ENCODE results near the gene FCHO2.

The FCHO2 gene

DNA sequence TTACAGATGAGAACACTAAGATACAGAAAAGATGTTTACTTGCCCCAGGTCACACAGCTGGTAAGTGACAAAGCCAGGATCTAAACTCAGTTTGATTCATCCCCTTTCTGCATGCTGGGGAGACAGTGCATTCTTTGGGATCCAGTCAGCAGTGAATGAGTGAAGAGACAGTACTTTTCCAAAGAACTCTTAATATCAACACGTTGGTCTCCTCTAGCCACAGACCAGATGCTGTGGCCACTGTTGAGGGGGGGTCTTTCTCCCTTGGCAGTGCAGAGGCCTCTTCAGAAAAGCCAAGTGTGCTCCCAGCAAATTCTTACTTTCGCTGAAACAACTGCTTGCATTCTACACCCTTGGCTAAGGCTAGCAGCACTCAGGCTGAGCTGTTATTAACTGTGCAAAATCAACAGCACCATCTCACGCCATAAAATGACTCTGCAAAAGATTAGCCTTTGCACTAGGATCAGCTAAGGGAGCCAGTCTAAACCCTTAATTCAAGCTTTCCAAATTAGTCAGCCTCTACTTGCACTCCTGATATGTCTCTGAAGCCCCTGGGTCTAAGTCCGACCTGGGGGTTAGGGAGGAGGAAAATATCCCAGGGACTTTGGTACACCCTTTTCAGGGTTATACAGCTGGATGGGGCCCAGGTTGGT lies 159.7 kb downstream of the FCHO2 start:
- DNase-seq = no peak

DNA sequence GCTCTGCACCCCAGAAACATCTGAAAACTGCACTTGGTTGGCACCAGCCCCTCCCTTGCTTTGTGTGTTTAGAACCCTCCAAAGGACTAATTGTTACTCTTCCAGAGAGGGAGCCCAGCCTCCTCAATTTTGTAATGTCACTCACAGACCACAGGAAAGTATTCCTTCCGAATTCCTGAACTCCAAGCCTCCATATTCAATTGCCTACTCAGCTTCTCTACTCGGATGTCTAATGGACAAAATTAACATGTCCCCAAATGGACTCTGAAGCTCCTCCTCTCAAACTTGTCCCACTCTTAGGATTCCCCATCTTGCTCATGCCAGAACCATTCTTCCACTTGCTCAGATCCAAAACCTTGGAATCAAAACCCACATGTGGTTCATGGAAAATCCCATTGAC lies 160.7 kb downstream of the FCHO2 start:
- DNase-seq = no peak

DNA sequence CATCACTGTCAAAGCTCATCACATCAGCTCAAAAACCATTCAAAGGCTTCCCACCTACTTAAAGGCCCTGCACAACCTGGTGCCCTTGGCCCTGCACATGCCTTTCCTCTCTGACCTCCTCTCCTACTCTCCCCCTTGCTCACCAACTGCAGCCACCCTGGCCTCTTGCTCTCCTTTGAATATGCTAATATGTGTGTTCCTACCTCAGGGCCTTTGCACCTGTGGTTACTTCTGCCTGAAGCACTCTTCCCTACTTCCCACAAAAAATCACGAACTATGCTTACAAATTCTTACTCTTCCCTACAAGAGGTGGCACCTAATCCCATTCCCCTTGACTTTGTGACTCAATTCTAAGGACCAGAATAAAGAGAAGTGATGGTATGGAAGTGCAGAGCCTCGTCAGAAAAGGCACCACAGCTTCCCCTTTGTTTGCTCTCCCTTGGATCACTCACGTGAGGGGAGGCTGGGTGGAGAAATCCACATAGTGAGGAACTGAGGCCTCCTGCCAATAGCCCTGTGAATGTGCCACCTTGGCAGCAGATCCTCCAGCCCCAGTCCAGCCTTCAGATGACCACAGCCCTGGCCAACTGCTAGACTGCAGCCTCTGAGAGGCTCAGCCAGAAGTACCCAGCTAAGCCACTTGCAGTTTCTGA lies 161.4 kb downstream of the FCHO2 start:
- no peak for DNase-seq

DNA sequence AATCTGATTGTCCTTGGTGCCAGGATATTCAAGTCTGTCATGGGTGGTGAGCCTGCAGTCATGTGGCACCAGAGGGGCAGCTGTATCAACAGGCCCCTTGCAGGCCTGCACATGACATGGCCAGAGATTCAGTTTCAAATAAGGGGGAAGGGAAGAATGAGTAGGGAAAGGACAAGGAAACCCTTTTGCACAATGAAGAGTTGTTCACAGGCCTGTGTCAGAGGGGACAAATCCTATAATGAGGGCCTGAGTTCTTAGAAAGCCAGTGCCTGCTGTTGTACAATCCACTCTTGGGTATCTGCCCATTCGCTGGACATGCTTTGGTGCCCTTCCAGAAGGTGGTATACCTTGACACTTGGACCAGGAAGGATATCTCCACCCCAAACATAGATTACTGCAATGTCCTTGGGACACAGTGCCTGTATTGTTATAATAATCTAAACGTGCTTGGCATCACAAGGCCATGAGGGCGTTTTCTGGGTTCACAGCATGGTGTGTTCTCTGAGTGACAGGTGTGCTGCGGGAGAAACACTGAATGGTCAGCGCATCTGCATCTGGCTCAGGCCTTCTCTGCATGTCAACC lies 162.6 kb downstream of the FCHO2 start:
- no peak for DNase-seq

DNA sequence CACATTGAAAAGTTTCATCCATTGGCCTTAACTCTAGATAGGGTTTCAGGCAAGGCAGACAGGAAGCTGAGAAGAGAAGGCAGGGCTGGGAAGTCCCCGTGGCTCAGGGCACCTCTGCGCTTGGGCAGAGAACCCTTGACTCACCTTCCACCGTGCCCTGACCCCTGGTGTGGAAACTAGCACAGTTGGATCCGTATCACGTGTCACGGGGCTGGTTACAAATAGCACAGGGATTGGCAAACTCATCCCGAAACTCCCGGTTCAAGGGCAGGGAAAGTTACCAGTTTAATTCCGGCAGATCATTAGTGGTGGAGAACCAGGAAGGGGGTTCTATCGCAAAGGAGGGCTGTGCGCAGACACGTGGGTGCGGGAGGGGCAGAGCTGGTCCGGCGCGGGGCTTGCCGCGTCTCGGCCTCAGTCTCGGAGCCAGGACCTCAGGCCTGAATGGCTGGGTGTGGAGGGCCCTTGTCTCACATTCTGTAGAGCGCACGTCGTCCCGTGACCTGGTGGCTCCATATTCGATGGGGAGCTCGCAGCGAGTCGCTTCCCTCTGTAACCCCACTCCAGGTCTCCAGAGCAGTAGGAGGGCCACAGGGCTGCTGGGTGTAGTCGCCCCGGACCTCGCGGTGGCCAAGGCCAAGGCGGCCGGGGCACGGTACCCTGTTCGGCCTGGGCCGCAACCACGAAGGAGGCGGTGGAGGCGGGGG lies 163.8 kb downstream of the FCHO2 start:
- DNase-seq = peak; percentile 26 to 39

DNA sequence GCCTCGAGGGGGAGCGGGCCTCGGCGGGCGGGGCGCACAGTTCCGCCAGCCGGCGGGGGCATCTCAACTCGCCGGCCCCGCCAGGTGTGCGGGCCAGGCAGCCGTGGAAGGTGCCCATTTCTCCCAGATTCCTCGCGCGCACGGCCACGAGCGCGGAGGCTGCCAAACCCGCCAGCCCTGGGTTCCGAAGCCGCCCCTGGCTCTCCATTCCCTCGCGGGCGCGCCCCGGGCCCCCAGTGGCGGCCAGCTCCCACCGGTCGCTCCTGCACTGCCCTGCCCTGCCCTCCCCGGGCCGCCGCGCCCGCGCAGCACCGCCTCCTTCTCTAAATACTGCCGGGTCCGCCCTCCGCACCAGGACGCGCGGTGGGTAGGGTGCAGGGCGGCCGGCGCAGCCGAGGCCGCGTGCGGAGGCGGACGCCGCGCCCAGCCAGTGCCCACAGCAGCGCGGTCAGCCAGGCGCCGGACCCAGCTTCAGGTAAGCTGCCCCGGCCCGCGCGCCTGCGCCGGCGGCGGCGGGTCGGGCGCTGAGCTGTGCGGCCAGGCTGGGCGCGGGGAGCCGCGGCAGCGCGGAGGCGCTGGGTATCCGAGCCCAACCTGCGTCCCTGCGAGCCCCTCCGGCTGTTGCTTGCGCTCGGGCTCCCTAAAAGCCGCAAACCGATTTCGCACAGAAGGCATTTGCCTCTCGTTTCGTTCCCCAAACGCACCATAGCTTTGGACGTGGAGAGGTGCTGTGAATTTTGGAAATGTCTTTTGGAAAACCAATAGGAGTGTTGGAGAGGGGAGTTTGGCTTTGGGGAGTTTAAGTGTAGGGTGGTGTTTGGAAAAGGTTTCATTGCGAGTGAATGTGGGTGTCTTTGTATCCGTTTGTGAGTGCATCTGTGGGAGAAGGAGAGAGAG lies 164.6 kb downstream of the FCHO2 start, which contains the start of gene TMEM171:
Gene TMEM171 (plus strand): TSS at position 354 of the 897 bp plus-strand sequence. CDS start 2,799 bp downstream, outside the sequence.
- DNase-seq = no peak

DNA sequence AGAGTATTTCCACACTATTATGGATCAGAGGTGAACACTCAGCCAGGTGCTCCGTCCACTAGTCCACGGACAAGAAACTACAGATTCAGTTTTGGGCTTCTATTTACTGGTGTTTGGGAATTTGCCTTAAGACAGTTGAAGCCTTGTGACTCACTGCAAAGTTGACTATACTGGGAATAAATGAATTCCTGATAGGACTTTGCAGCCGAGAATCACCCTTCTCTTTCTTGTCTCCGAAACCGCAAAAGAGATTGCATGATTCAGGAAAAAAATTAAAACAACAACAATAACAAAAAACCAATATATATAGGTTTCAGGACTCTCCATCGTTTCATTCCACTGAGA lies 165.2 kb downstream of the FCHO2 start:
- no peak for DNase-seq

DNA sequence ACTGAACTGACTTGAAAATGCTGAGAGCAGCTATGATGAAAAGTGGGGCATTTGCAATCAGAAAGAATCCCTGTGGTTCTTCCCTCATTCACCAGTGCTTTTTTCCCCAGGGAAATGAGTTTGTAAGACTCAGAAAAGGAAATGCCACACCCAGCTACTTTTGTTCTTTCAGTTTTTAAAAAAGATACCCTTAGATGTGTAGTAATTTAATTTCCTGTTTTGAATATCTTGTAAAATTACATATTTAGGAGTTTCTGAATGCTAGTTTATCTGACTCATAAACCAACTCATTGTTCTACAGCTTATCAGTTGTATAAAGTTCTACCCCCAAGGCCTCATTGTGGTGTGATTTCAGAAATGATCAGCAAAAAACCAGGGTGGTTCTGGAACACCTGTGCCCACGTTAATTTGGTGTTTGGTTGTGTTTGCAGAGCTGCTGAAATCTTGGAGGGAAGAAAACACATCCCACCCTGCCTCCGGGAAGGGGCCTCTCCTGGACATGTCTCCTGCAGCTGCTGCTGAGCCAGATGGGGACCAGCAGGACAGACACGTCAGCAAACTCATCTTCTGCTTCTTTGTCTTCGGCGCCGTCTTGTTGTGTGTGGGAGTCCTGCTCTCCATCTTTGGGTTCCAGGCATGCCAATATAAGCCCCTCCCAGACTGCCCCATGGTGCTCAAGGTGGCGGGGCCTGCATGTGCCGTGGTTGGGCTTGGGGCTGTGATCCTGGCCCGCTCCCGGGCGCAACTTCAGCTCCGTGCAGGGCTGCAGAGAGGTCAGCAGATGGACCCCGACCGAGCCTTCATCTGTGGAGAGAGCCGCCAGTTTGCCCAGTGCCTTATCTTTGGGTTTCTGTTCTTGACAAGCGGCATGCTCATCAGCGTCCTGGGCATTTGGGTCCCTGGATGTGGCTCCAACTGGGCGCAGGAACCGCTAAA lies 167.3 kb downstream of the FCHO2 start:
- no peak for DNase-seq

DNA sequence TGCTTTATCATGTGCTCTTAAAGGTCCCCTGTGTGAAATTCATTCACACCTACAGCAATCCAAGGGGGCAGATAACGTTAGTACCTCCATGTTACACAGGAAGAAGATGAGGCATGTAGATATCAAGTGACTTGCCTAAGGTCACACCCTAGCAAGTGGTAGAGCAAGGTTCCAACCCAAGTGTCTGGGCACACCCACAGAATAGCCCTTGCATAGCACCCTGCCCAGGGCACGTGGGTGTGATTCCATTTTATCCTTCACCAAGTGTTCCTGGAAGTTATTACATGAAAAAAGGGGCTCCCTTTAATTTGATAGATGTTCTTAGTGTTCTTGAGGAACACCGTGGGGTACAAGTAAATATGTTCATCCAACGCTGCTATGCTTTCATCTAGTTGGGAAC lies 169.4 kb downstream of the FCHO2 start:
- DNase-seq = no peak

DNA sequence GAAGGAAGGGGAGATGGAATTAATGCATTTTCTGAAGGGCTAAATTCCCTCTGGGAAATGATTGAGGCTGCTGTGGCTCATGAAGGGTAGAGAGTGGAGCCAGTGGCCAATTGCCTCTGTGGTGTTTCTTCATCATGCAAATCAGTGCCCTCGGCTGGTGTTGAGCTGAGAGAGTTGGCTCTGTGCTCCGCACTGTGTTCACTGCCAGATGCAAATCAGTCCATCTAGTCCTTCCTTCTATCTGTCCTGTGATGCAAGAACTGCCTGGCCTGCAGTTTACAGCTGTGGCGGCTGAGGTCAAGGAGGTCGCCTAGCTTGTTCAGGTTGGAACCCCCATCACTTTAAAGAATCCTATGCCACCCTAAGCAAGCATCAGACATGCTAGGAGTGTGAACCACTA lies 170.5 kb downstream of the FCHO2 start:
- DNase-seq = no peak

DNA sequence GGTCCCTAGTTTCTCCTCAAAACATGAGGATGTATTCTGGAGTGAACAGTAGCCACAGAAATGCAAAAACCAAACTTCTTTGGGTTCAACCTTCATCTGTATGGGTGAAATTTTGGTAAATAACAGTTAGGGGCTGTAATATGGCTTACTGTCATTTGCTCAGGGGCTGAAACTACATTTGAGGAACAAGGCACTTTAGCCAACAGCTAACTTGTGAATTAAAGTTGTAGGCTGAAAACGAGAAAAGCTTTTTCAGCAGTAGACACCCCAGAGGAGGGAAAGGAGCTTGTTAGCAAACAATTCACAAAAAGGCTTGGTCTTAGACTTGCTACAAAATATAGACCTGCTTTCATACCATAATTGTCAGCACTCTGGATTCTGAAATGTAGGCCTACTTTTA lies 171.1 kb downstream of the FCHO2 start:
- DNase-seq = no peak

DNA sequence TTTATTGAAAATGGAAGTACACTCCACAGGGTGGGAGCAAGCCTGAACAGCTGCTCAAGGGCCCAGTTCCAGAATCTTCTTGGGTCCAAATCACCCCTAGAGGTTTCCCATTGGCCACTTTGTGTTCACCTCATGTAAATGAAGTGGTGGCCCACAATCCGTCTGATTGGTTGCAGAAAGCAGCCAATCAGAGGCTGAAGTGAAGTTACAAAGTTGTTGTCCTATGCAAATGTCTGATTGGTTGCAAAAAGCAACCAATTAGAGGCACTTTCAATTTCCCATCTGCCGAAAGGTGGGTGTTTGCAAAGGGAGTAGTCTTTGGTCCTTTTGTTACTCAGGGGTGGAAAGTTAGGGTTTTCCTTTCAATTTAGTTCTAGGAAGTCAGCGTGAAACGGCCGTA lies 173.3 kb downstream of the FCHO2 start:
- no peak for DNase-seq

DNA sequence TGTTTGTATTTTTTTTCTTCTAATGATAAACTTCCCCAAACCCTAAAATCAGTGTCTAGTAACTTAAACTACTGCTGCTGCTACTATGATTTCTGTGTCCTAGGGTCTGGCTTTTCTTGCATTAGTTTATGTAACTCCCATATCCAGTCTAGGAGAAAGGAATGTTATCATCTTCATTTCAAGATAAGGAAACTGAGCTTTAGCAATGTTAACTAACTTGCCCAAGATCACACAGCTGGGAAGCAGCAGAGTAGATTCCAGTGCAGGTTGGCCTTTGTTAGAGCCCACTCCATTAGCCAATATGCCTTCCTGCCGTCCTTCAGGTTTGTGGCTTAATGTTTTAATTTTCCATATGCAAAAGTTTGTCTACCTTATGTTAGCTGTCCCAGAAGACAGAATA lies 175.0 kb downstream of the FCHO2 start:
- DNase-seq = no peak

DNA sequence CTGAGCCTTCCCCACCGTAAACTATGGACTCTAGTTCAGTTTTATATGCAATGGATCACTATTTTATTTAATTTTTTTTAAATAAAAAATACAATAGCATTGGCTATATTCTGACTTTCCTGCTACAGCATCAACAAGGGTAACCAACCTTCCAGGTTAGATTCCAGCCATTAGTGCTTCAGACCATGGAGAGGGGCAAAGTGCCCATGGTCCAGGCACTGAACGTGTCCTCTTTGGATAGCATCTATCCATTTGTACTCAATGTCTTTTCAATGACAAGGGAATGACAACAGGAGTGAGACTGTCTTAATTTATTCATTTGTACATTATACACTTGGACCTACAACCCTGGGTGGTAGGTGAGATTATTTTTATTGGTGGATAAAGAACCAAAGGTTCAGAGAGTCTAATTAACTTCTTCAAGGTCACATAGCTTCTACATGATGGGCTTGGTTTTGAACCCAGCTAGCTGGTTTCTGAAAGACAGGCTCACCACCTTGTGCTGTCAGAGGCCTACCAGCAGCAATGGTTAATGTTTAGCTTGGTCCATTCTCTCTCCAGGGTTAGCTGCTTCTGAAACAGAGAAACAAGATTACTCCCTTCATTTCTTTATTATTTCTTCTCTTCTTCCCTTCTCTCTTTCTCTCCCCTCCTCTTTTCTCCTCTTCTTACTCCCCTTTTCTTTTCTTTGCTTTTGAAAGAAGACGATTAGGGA lies 176.0 kb downstream of the FCHO2 start:
- no peak for DNase-seq

DNA sequence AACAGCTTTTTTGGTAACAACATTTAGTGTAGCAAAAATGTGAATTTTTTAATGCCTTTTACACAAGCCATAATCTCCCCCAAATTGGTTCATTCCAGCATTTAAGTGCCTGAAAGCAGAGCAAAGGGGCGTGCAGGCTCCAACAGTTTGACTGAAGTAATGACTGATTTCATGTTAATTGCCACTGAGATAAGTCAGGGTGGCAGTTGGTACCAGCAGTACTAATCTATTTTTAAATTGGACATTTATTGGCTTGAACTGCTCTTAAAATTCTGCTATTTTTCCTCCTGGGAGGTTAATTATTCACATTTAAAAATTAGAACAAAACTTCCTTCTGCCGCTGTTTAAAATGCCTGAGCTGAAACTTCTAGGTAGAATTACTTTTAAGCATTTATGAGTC lies 176.9 kb downstream of the FCHO2 start:
- no peak for DNase-seq

DNA sequence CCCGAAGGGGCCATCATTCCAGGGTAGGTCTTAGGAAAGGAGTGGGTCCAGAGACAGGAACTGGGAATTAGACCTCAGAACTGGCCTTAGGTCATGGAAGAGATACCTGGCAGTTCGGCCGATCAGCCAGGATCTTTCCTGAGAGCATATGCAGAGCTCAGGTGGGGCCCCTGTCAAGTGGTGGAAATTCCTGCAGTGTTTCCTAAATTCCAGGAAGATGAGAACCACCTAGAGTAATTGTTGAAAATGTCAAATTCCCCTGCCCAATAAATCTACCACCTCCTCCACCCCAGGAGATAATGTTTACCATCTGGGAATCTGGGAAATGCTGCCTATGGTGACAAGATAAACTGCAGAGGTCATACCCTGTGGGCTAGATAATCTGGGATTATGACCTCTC lies 179.2 kb downstream of the FCHO2 start:
- no peak for DNase-seq

DNA sequence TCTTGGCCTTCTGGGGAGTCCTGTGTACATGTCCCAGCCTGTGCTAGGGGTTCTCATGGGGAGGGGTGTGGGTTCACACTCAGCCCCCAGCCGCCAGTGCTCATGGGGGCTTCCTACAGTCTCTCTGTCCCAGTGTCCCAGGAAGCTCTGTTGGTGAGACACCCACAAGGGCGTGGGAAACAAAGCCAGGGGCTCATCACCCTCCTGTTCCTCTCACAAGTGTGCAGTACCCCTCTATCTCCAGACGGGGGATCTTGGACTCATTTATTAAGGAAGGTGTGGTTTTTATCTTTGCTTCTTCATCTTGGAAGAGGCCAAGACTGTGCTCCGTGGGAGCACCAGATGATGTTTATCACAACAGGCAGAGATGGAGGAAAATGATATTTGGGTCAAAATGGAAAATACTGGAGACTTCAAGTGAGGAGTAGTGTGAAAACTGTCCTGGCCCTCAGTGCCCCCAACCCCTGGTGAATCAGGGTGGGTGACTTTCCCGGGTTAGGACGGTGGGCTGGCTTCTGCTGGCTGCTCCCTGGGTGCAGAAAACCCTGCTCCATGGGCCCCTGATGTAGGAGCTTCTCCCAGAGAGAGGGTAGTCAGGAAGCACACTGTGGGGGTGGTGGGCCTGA lies 179.7 kb downstream of the FCHO2 start:
- DNase-seq = peak in 1 of 2 experiments; percentile 16

DNA sequence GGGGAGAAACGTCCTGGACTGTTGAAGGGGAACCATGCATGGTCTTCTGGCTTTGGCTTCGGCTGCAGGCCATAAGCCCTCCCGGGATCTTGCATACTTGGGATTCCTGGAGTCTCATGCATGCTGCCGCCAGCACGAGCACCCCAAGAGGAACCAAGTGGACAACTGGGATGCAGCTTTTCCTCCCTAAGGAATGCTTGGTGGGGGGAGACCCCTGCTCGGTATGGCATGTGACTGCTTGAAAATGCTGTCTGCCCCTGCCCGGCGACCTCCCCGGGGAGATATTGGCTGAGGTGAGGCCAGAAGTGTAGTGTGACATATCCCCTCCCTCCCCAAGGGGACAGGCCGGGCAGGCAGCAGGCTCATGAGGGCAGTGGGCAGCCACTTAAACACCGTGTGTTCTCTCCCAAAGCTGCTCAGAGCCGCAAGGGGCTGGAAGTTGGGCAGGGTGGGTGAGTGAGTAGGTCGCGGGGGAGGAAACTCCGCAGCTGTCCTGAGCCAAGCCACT lies 180.3 kb downstream of the FCHO2 start:
- no peak for DNase-seq

DNA sequence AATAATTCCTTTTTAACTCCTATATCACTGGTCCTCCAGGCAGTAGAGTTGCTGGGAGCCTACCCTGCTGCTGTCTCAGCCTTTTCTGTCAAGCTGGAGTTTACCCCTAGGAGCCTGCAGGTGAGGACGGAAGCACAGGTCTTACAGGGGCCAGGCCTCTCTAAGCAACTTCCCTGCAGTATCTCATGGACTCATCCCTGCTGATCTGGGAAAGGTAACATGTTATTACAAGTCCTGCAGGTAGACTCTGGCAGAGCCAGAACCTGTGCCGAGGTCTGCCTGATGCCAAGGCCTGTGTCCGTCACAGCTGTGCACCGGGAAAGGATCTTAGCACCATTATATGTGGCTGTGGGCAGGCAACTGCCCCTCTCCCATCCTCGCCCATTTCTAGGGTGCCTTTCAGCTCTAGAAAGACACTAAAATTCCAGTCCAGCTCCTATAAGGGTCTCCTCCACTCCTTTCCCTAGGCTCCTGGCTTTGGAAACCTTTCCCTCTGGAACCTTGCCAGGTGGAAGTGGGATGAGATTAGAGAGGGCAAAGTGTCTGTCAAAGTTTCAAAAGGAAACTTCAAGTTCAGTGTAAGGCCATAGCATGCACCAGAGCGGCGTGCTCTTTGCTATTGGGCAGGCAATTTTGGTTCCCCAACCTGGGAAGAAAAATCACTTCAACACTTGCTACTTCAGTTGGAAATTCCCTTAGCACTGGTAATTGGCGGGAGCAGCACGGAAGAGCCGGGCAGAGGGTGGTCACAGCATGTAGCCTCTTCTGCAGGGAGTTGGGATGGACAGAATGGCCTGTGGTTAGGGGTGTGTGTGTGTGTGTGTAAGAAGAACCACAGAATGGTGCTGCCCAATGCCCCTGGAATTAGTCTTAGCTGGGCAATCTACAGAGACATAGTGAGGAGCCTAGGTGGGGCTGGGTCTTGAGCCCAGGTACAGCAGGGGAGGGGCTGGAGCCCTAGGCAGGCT lies 182.0 kb downstream of the FCHO2 start:
- DNase-seq = no peak
